Muscle of back (tissue), 11 donors: ENCODE measurements around the gene ATL3. TPM values are rescaled to one million over a fixed set of nuclear protein-coding genes. Genes with fewer than 3 reads are reported as not detected.
A peak's percentile ranks its signal among the peaks of the same experiment; 100 is the strongest.
"Not testable (repeated sequence)": the region's sequence is repeated elsewhere in the genome, so short reads cannot be mapped to it uniquely, and the experiment has no call there.

Experiments
- DNase-seq, 3 donors: peaks; one replicate each; pipeline versions ENCODE4 v3.0.0 to v3.0.0-alpha.2; 2013
- polyA plus RNA-seq, 10 donors: library from polyadenylated mRNA; unstranded; fragments of 120-200 nt; gene quantifications; one replicate each; pipeline ENCODE4 v1.2.1, GENCODE V29; 2013; ENCODE audit not compliant: insufficient read length in 10 of 10

Gene ATL3
- polyA plus RNA-seq, 10 donors: 14.9 to 24.1 (median 18.8) TPM

DNA sequence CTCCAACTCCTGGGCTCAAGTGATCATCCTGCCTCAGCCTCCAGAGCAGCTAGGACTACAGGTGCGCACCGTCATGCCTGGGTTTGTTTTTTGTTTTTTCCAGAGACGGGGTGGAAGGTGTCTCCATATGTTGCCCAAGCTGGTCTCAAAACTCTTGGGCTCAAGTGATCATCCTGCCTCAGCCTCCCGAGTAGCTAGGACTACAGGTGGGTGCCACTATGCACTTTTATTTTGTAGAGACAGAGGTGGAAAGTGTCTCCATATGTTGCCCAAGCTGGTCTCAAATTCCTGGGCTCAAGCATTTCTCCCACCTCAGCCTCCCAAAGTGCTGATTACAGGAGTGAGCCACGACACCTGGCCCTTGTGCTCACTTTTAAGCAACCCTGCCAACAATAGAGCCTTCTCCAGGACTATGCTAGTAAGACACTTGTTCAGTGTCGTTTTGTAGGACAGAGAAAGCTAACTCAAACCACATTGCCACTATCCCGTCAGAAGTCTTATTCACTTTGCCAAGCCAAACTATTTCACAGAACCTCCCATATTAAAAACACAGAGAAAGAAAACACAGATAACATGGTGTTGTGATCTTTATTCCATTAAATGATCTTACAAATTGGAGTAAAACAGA, 47.5 kb downstream of the ATL3 start:
- no peak for DNase-seq

- no peak for DNase-seq
Observed at GRCh38 chr11:63622323-63622722, 48.9 kb downstream of the ATL3 start.

GRCh38 chr11:63621071-63621470, 50.1 kb downstream of the ATL3 start:
- DNase-seq: peak in 1 of 3 donors; percentile 27

- DNase-seq: no peak
Observed at GRCh38 chr11:63619967-63620366, 51.2 kb downstream of the ATL3 start.

DNA sequence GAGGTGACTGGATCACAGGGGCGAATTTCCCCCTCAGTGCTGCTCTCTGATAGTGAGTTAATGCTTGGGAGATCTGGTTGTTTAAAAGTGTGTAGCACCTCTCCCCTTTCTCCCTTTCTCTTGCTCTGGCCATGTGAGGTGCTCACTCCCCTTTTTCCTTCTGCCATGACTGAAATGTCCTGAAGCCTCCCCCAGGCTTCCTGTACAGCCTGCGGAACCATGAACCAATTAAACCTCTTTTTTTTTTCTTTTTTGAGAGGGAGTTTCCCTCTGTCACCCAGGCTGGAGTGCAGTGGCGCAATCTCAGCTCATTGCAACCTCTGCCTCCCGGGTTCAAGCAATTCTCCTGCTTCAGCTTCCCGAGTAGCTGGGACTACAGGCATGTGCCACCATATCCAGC, 53.5 kb downstream of the ATL3 start:
- DNase-seq: not testable (repeated sequence)

DNA sequence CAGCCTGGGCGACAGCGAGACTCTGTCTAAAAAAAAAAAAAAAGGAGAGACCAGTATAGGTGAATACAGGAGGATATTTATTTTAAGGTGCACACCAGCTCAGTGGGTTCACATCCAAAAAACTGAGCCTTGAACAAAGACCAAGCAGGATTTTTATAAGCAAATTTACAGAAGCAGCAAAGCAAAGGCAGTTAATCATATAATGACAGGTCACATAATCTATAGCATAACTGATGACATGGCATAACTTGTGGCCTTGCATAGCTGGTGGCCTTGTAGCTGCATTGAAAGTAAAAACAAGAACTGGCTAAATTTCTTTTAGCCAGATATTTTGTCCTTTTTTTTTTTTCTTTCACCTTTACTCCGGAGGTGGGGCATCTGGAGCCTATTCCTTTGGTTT, 54.2 kb downstream of the ATL3 start:
- no peak for DNase-seq

GRCh38 chr11:63614136-63614671, 57.0 kb downstream of the ATL3 start, which contains the start of gene PLAAT3:
Gene PLAAT3, minus strand, starts transcription at chr11:63614433. Its CDS starts 419 bp downstream, at chr11:63614014.
- DNase-seq: peak in 2 of 3 donors; percentile 27 to 54

DNA sequence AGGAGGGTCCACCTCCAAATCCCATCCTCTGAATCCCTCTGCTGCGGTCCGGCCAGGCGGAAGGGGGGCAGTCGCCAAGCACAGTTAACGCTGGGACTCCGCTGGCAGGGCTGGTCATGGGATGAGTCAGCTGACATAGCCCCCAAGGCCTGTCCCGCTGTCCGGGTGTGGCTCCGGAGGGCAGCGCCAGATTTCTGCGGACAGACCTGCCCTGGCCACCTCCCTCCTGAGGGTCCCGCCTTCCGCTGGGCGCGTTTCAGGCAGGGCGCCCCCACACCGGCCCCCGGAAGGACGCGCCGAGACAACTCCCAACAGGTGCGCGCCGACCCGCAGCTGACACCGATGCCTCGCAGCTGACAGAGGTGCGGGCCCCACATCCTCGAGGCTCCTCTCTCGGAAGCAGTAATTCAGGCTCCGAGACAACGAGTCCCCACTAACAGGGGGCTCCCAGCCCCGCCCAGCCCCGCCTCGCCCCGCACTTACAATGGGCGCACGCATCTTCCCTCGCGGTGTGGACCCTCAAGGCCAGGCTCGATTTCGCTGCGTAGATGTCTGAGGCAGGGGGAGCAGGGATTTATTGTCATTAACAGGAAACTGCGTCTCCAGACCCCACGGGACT, 57.5 kb downstream of the ATL3 start:
- DNase-seq: peak; percentile 55 to 75 (median 57)

GRCh38 chr11:63612181-63612580, 59.0 kb downstream of the ATL3 start:
- no peak for DNase-seq

- DNase-seq: no peak
Observed at GRCh38 chr11:63611395-63611747, 59.8 kb downstream of the ATL3 start.

GRCh38 chr11:63610604-63611394, 60.4 kb downstream of the ATL3 start:
- DNase-seq: no peak

GRCh38 chr11:63609971-63610580, 61.1 kb downstream of the ATL3 start:
- no peak for DNase-seq

DNA sequence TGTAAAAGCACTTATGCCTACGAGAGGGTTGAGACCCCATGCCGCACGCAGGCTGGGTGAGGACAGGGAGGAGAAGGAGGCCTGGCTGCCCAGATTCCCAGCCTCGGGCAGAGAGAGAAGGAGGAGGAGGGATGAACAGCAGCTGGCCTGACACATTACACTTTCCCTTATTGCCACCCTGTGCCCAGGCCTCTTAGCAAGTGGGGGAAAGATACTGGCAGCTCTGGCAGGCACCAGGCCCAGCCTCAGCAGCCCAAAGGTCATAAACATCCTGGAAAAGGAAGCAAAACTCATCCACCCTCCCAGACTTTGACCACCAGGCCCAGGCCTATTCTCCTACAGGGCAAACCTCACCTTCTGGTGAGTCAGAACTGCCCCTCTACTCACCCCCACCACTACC, 61.6 kb downstream of the ATL3 start:
- DNase-seq: peak in 1 of 3 donors; percentile 9

GRCh38 chr11:63608353-63609345, 62.5 kb downstream of the ATL3 start:
- DNase-seq: peak in 1 of 3 donors; percentile 33

DNA sequence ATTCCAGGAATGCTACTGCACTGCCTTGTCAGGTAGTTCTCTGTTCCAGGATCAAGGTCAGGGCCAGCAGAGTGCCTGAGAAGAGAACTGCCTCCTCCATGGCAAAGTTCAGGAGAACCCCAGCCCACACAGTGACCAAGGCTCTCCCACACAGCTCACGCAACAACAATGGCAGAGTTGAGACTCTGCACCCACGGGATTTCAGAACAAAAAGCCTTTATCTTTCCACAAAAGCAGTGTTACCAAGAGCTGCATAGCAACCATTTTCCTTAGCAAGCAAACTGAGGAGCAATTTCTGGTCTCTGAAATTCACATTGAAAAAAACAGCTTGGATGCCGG, 68.0 kb downstream of the ATL3 start:
- peak in 1 of 3 donors; percentile 32 for DNase-seq

DNA sequence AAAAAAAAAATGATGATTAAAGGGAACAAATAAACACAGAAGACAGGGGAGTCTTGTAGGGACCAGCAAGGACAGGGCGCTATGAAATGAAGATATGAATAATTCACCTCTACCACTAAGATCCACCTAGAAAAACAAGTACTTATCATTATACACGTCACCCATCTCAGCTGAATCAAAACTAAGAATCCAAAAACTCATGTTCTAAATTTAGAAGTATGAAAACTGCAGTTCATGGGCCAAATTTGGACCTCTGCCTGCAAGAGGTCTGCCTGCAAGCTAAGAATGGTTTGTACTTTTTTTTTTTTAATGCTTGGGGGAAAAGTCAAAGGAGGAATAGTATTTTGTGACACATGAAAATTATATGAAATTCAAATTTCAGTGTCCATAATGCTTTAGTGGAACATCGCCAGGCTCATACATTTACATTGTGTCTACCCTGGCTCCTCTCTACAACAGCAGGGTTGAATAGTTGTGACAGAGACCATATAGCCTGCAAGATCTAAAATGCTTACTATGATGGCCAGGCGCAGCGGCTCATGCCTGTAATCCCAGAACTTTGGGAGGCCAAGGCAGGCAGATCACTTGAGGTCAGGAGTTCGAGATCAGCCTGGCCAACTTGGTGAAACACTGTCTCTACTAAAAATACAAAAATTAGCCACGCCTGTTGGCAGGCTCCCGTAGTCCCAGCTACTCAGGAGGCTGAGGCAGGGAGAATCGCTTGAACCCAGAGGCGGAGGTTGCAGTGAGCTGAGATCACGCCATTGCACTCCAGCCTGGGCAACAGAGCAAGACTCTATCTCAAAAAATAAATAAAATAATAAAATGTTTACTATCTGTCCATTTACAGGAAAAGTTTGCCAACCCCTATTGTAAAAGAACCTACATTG, 68.6 kb downstream of the ATL3 start:
- peak; percentile 29 to 59 (median 51) for DNase-seq

DNA sequence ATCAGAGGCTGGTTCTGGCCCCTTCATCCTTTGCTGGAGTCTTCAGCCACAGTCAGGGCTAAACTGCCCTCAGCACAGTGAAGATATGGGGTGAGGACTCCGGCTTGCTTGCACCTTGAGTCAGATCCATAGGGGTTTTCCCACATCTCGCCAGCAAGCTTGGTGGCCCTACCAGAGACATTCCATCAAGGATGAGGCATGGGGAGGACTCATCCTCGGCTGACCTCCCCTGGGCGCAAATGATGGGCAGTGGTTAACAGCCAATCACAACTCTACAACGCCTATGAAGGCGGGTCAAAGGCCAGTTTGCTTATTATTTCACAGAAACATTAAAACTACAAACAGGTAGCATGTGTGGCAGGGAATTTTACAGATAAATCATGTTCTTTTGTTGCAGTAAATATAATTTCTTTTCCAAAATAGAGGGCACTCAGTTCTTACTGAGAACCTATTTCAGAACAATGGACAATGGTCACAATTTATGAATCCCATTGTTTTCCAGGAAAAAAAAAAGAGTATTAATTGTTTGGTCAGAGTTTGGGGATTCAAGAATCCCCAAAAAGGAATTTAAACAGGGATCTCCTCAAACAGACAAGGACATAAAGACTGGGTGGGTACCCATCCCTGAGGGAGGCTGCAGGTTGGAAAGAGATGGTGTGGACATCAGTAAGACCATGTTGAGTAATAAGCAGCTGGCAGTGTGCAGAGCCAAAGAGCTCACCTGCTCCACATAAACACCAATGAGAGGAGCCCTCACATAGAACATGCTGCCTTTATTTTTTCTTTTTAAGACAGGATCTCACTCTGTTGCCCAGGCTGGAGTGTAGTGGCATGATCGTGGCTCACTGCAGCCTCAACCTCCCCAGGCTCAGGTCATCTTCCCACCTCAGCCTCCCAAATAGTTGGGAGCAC, 71.7 kb downstream of the ATL3 start:
- peak in 1 of 3 donors; percentile 51 for DNase-seq

- DNase-seq: no peak
Observed at GRCh38 chr11:63598556-63598955, 72.6 kb downstream of the ATL3 start.

DNA sequence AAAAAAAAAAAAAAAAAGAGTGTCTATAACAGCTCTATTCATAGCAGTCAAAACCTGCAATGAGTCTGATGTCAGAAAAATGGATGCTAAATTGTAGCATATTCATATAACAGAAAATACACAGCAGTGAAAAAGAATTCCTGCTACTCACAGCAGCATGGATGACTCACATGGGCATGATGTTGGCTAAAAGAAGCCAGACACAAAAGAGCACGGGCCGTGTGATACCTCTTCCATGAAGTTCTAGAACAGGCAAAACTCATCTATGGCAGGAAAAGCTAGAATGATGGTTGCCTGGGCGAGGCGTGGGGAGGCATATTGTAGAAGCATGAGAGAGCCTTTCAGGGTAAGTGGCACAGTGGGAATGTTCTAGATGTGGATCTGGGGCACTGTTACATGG, 75.9 kb downstream of the ATL3 start:
- no peak for DNase-seq
